Endothelial cell of umbilical vein (primary cell): ENCODE measurements around the gene RBM38. TPM values are rescaled to one million over a fixed set of nuclear protein-coding genes. Genes with fewer than 3 reads are reported as not detected.

ENCODE experiments used
- BruUV-seq: library from RNA; stranded (reverse); fragments of 400-500 nt; replicated peaks from 2 replicates; lab custom pipeline; 2021; lab: Mats Ljungman, UMichigan
- CTCF ChIA-PET: fragments of 300-600, 350-600 bp; sonication (Branson Sonifier 250); formaldehyde crosslinking; loops from one replicate; lab custom pipeline; 2021; ENCODE audit warnings: antibody characterized with exemption, inconsistent platforms; lab: Charles Lee
- POLR2A ChIA-PET: fragments of 300-600, 350-600 bp; sonication (Branson Sonifier 250); formaldehyde crosslinking; loops from one replicate; lab custom pipeline; 2021; ENCODE audit warnings: antibody characterized with exemption, inconsistent platforms; lab: Charles Lee
- DNase-seq: peaks from one replicate; pipeline ENCODE4 v3.0.0-alpha.2; 2011; ENCODE audit warnings: low read depth, low spot score
- FAIRE-seq: peaks from 2 replicates; lab custom pipeline; 2011; peaks lifted over from hg19 to GRCh38; lab: Jason Lieb, UNC
- H2AFZ ChIP-seq: 2 replicates; pipeline ENCODE4 v1.6.0; 2012; ENCODE audit warnings: low read depth, low read length, control low read depth, inconsistent platforms
- H3K27ac ChIP-seq: 2 replicates; pipeline ENCODE4 v1.5.1; 2011; ENCODE audit warnings: low read depth, mild to moderate bottlenecking, control low read depth, low read length, moderate library complexity; ENCODE audit not compliant: insufficient read depth
- H3K27me3 ChIP-seq, 2 experiments: 2 replicates each; pipeline versions ENCODE4 v1.6.0 to v1.6.1; 2011; ENCODE audit warnings: low read length in 2 of 2, mixed read lengths in 1 of 2; ENCODE audit not compliant: control insufficient read depth in 2 of 2, insufficient read depth in 2 of 2
- H3K36me3 ChIP-seq, 2 experiments: 2 replicates in 1 of 2; 3 replicates in 1 of 2; pipeline ENCODE4 v1.5.1; 2011; ENCODE audit warnings: low read length in 2 of 2, mild to moderate bottlenecking in 1 of 2, moderate library complexity in 1 of 2; ENCODE audit not compliant: control insufficient read depth in 2 of 2, insufficient read depth in 2 of 2; ENCODE audit errors: extremely low read depth in 1 of 2
- H3K4me1 ChIP-seq: 3 replicates; pipeline ENCODE4 v1.5.1; 2011; ENCODE audit warnings: mild to moderate bottlenecking, low read length; ENCODE audit not compliant: control insufficient read depth, insufficient read depth; ENCODE audit errors: extremely low read depth
- H3K4me2 ChIP-seq: 2 replicates; pipeline ENCODE4 v1.6.1; 2011; ENCODE audit warnings: low read length, control low read depth, mixed read lengths; ENCODE audit not compliant: insufficient read depth
- H3K4me3 ChIP-seq, 3 experiments: fragments of 200-600 bp in 1 of 3; sonication (generic), shearing (Covaris generic) in 1 of 3; replicated peaks in 1 of 3; 2 replicates each; pipeline ENCODE4 v1.5.1; 2011 to 2016; ENCODE audit warnings: control low read depth in 3 of 3, low read length in 3 of 3, mild to moderate bottlenecking in 2 of 3, inconsistent platforms in 1 of 3, low read depth in 1 of 3, moderate library complexity in 1 of 3; ENCODE audit not compliant: insufficient read depth in 1 of 3
- H3K79me2 ChIP-seq: 2 replicates; pipeline ENCODE4 v1.6.0; 2012; ENCODE audit warnings: low read length, inconsistent platforms; ENCODE audit not compliant: control insufficient read depth, insufficient read depth
- H3K9ac ChIP-seq: replicated peaks from 2 replicates; pipeline ENCODE3; 2011; ENCODE audit warnings: low read length, control low read depth; ENCODE audit not compliant: insufficient read depth; ENCODE audit errors: extremely low read depth
- H3K9me1 ChIP-seq: replicated peaks from 3 replicates; pipeline ENCODE4 v1.6.0; 2011; ENCODE audit warnings: mild to moderate bottlenecking, low read length; ENCODE audit not compliant: control insufficient read depth, insufficient read depth; ENCODE audit errors: extremely low read depth
- H3K9me3 ChIP-seq: replicated peaks from 2 replicates; pipeline ENCODE4 v1.5.1; 2012; ENCODE audit warnings: low read length, inconsistent platforms; ENCODE audit not compliant: control insufficient read depth, insufficient read depth
- H4K20me1 ChIP-seq: replicated peaks from 2 replicates; pipeline ENCODE3; 2011; ENCODE audit warnings: mild to moderate bottlenecking, low read length; ENCODE audit not compliant: control insufficient read depth, insufficient read depth; ENCODE audit errors: extremely low read depth
- CTCF ChIP-seq, 2 donors: IDR thresholded peaks; 1 replicate in 1 of 2; 2 replicates in 1 of 2; pipeline ENCODE4 v1.5.1; 2011; ENCODE audit warnings: low read length in 2 of 2, mild to moderate bottlenecking in 2 of 2, moderate library complexity in 2 of 2, control low read depth in 1 of 2, inconsistent platforms in 1 of 2, low read depth in 1 of 2; ENCODE audit not compliant: insufficient read depth in 1 of 2; ENCODE audit errors: extremely low read depth in 1 of 2
- FOS ChIP-seq: IDR thresholded peaks from 2 replicates; pipeline ENCODE4 v1.6.1; 2011; ENCODE audit warnings: mild to moderate bottlenecking, low read length, moderate library complexity, borderline replicate concordance; ENCODE audit not compliant: insufficient read depth
- GATA2 ChIP-seq: IDR thresholded peaks from 2 replicates; pipeline ENCODE4 v1.7.0; 2011; ENCODE audit warnings: low read depth, mild to moderate bottlenecking, moderate library complexity, mixed read lengths, low read length; ENCODE audit not compliant: insufficient read length, insufficient read depth
- JUN ChIP-seq: IDR thresholded peaks from 2 replicates; pipeline ENCODE4 v1.6.1; 2011; ENCODE audit warnings: borderline replicate concordance, low read depth; ENCODE audit not compliant: insufficient read length, insufficient read depth
- MYC ChIP-seq: IDR thresholded peaks from one replicate; pipeline ENCODE4 v1.6.1; 2011; ENCODE audit warnings: mild to moderate bottlenecking, low read depth, low read length
- POLR2A ChIP-seq: IDR thresholded peaks from 2 replicates; pipeline ENCODE4 v1.6.1; 2012; ENCODE audit warnings: low read depth, mild to moderate bottlenecking, control low read depth, low read length
- dilution Hi-C: fragments of 300-500 bp; cut with MboI; formaldehyde crosslinking; loops from one replicate; pipeline ENCODE4 v1.15.0; 2019; ENCODE audit warnings: low sequenced_read_pairs; ENCODE audit not compliant: extremely low pct_ligation_motif_present
- intact Hi-C: fragments of 100-400 bp; cut with micrococcal nuclease; formaldehyde crosslinking; loops from one replicate; pipeline ENCODE4 v1.10.0; 2022
- polyA plus RNA-seq, 4 experiments: library from polyadenylated mRNA; depleted of rRNA in 3 of 4; stranded (reverse) in 3 of 4; unstranded in 1 of 4; fragments of >200 nt; gene quantifications; 2 replicates each; pipeline versions ENCODE4 v1.2.1 to v1.2.3, GENCODE V29; 2011 to 2012; ENCODE audit warnings: missing spikeins in 1 of 4
- total RNA-seq: library from RNA; stranded (reverse); gene quantifications from 2 replicates; pipeline ENCODE4 v1.2.3, GENCODE V29; 2021
- TF ChIP-seq, protein P1 (sequence below): IDR thresholded peaks from 2 replicates; pipeline ENCODE4 v1.6.1; 2011; ENCODE audit not compliant: insufficient read depth, insufficient read length

The RBM38 gene
- total and polyA plus RNA-seq, 2 donors (not counting 3 experiments of a cell fraction or from before 2014, with no cell fraction given), result 22.1 to 37.4 TPM

- Histone ChIP-seq H3K79me2 (no peaks in the 10 kb centered on the region), H3K4me2 (no peak overlapping the region), H3K36me3 (no peaks in the 10 kb centered on the region), H3K9me1 (no peaks in the 10 kb centered on the region), H3K4me3 (no peak overlapping the region), H3K9ac (no peak overlapping the region), H3K27me3 (no peaks in the 10 kb centered on the region), H3K9me3 (no peaks in the 10 kb centered on the region), H3K27ac (no peak overlapping the region), H2AFZ (no peak overlapping the region), H3K4me1 (no peaks in the 10 kb centered on the region), H4K20me1 (no peaks in the 10 kb centered on the region)
- CTCF ChIA-PET, result no interaction called here
- no TSS peak for BruUV-seq
- DNase-seq (no peak), FAIRE-seq (no peak)
- TF ChIP-seq, protein P1, sequence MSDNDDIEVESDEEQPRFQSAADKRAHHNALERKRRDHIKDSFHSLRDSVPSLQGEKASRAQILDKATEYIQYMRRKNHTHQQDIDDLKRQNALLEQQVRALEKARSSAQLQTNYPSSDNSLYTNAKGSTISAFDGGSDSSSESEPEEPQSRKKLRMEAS, result no peak
- TF ChIP-seq CTCF (IDR thresholded peaks at IDR 0.05; ENCODE audit: extremely low read depth in 1 of 2, insufficient read depth in 1 of 2, low read depth in 1 of 2, low read length in 2 of 2), result no peak
- TF ChIP-seq FOS, result no peak
- TF ChIP-seq JUN, result no peak
- TF ChIP-seq MYC, result no peak
- no peak for TF ChIP-seq GATA2
- TF ChIP-seq POLR2A, result no peak
- intact Hi-C loops, result no loop called here
- POLR2A ChIA-PET, result no interaction called here
- dilution Hi-C loops, result no loop called here
Measured at GRCh38 chr20:57429159-57429496, 37.9 kb downstream of the RBM38 start.
